ENCODE results near the gene SERPINA10.

Gene SERPINA10

GRCh38 chr14:94292872-94293577, at the start of gene SERPINA10:
Gene SERPINA10 (minus strand): TSS chr14:94293268. CDS start chr14:94290593, 2,675 bp downstream.
- Mint-ChIP-seq H3K4me1 (no peaks in the 10 kb centered on the region), H3K27me3 (peaks cover 3% of the 10 kb centered on the region)

GRCh38 chr14:94342334-94342934, 49.4 kb upstream of the SERPINA10 start:
- Mint-ChIP-seq H3K27ac (no peak overlapping the region), H3K4me1 (no peaks in the 10 kb centered on the region), H3K9me3 (no peaks in the 10 kb centered on the region), H3K27me3 (peaks cover 15% of the 10 kb centered on the region), H3K4me3 (no peak overlapping the region), H3K36me3 (no peaks in the 10 kb centered on the region)

More at GRCh38 chr14:94292872-94293577, at the start of gene SERPINA10:
- Mint-ChIP-seq H3K27ac (no peak within 1 kb of the TSS), H3K36me3 (no peaks in the 10 kb centered on the region), H3K9me3 (no peaks in the 10 kb centered on the region), H3K4me3 (no peak within 1 kb of the TSS)

- Mint-ChIP-seq H3K4me1 (no peaks in the 10 kb centered on the region), H3K27me3 (peaks cover 17% of the 10 kb centered on the region), H3K36me3 (no peaks in the 10 kb centered on the region), H3K27ac (no peak overlapping the region), H3K4me3 (no peak overlapping the region), H3K9me3 (no peaks in the 10 kb centered on the region)
Observed at GRCh38 chr14:94341656-94342333, 48.7 kb upstream of the SERPINA10 start.

GRCh38 chr14:94340533-94340932, 47.5 kb upstream of the SERPINA10 start:
- Mint-ChIP-seq H3K27me3 (peaks cover 17% of the 10 kb centered on the region), H3K27ac (no peak overlapping the region), H3K36me3 (no peaks in the 10 kb centered on the region), H3K4me1 (no peaks in the 10 kb centered on the region), H3K4me3 (no peak overlapping the region), H3K9me3 (no peaks in the 10 kb centered on the region)

- H3K27me3 Mint-ChIP-seq = peaks cover 25% of the 10 kb centered on the region
- H3K4me1 Mint-ChIP-seq = no peaks in the 10 kb centered on the region
- no peaks in the 10 kb centered on the region for H3K9me3 Mint-ChIP-seq
- no peak overlapping the region for H3K4me3 Mint-ChIP-seq
- no peak overlapping the region for H3K27ac Mint-ChIP-seq
- H3K36me3 Mint-ChIP-seq = no peaks in the 10 kb centered on the region
Observed at GRCh38 chr14:94338023-94338422, 45.0 kb upstream of the SERPINA10 start.

- H3K27ac Mint-ChIP-seq = no peak overlapping the region
- H3K27me3 Mint-ChIP-seq = peaks cover 24% of the 10 kb centered on the region
- no peaks in the 10 kb centered on the region for H3K9me3 Mint-ChIP-seq
- no peaks in the 10 kb centered on the region for H3K4me1 Mint-ChIP-seq
- no peak overlapping the region for H3K4me3 Mint-ChIP-seq
- no peaks in the 10 kb centered on the region for H3K36me3 Mint-ChIP-seq
Observed at GRCh38 chr14:94337274-94337673, 44.2 kb upstream of the SERPINA10 start.

- Mint-ChIP-seq H3K27ac (no peak overlapping the region), H3K9me3 (no peaks in the 10 kb centered on the region), H3K4me3 (no peak overlapping the region), H3K27me3 (peaks cover 12% of the 10 kb centered on the region), H3K36me3 (no peaks in the 10 kb centered on the region), H3K4me1 (no peaks in the 10 kb centered on the region)
Observed at GRCh38 chr14:94334872-94335271, 41.8 kb upstream of the SERPINA10 start.

GRCh38 chr14:94332587-94332986, 39.5 kb upstream of the SERPINA10 start:
- Mint-ChIP-seq H3K4me3 (no peak overlapping the region), H3K9me3 (peaks cover 9% of the 10 kb centered on the region), H3K36me3 (no peaks in the 10 kb centered on the region), H3K27ac (no peak overlapping the region), H3K27me3 (peaks cover 12% of the 10 kb centered on the region), H3K4me1 (no peaks in the 10 kb centered on the region)

- Mint-ChIP-seq H3K27ac (no peak overlapping the region), H3K36me3 (no peaks in the 10 kb centered on the region), H3K4me1 (no peaks in the 10 kb centered on the region), H3K9me3 (peaks cover 9% of the 10 kb centered on the region), H3K4me3 (no peak overlapping the region), H3K27me3 (peaks cover 10% of the 10 kb centered on the region)
Observed at GRCh38 chr14:94332063-94332583, 39.1 kb upstream of the SERPINA10 start.

GRCh38 chr14:94331462-94331861, 38.4 kb upstream of the SERPINA10 start:
- H3K36me3 Mint-ChIP-seq = no peaks in the 10 kb centered on the region
- no peaks in the 10 kb centered on the region for H3K4me1 Mint-ChIP-seq
- H3K27me3 Mint-ChIP-seq = peaks cover 10% of the 10 kb centered on the region
- no peak overlapping the region for H3K4me3 Mint-ChIP-seq
- H3K27ac Mint-ChIP-seq = no peak overlapping the region
- peaks cover 9% of the 10 kb centered on the region for H3K9me3 Mint-ChIP-seq

GRCh38 chr14:94330857-94331256, 37.8 kb upstream of the SERPINA10 start:
- H3K9me3 Mint-ChIP-seq = peaks cover 9% of the 10 kb centered on the region
- no peaks in the 10 kb centered on the region for H3K36me3 Mint-ChIP-seq
- no peak overlapping the region for H3K4me3 Mint-ChIP-seq
- no peak overlapping the region for H3K27ac Mint-ChIP-seq
- peaks cover 11% of the 10 kb centered on the region for H3K27me3 Mint-ChIP-seq
- no peaks in the 10 kb centered on the region for H3K4me1 Mint-ChIP-seq

- Mint-ChIP-seq H3K36me3 (no peaks in the 10 kb centered on the region), H3K4me1 (no peaks in the 10 kb centered on the region), H3K4me3 (no peak overlapping the region), H3K27me3 (peaks cover 11% of the 10 kb centered on the region), H3K27ac (no peak overlapping the region), H3K9me3 (peaks cover 9% of the 10 kb centered on the region)
Observed at GRCh38 chr14:94330432-94330831, 37.4 kb upstream of the SERPINA10 start.

GRCh38 chr14:94329857-94330256, 36.8 kb upstream of the SERPINA10 start:
- peaks cover 9% of the 10 kb centered on the region for H3K9me3 Mint-ChIP-seq
- H3K36me3 Mint-ChIP-seq = no peaks in the 10 kb centered on the region
- H3K27ac Mint-ChIP-seq = no peak overlapping the region
- H3K27me3 Mint-ChIP-seq = peaks cover 9% of the 10 kb centered on the region
- H3K4me3 Mint-ChIP-seq = no peak overlapping the region
- no peaks in the 10 kb centered on the region for H3K4me1 Mint-ChIP-seq

- Mint-ChIP-seq H3K9me3 (peaks cover 9% of the 10 kb centered on the region), H3K4me1 (no peaks in the 10 kb centered on the region), H3K27me3 (peaks cover 2% of the 10 kb centered on the region), H3K27ac (no peak overlapping the region), H3K4me3 (no peak overlapping the region), H3K36me3 (no peaks in the 10 kb centered on the region)
Observed at GRCh38 chr14:94328196-94328595, 35.1 kb upstream of the SERPINA10 start.

- H3K9me3 Mint-ChIP-seq = no peaks in the 10 kb centered on the region
- peaks cover 4% of the 10 kb centered on the region for H3K27me3 Mint-ChIP-seq
- H3K4me1 Mint-ChIP-seq = no peaks in the 10 kb centered on the region
- no peak within 1 kb of the TSS for H3K4me3 Mint-ChIP-seq
- no peak within 1 kb of the TSS for H3K27ac Mint-ChIP-seq
- no peaks in the 10 kb centered on the region for H3K36me3 Mint-ChIP-seq
Observed at GRCh38 chr14:94322648-94323570, 29.8 kb upstream of the SERPINA10 start, which contains the start of gene SERPINA6. Gene SERPINA6 (minus strand): TSS chr14:94323336. CDS start chr14:94314648, 8,688 bp downstream.
